ENCODE data around the gene CD164L2.

The CD164L2 gene

GRCh38 chr1:27341525-27342252, 41.4 kb downstream of the CD164L2 start, which contains the start of gene SYTL1 (continued):
- TF ChIP-seq WT1 (tag by site-specific recombination; IDR thresholded peaks at IDR 0.05) = no peak
- peak; percentile 70 for TF ChIP-seq ZNF449 (tag by site-specific recombination; IDR thresholded peaks at IDR 0.05)
- TF ChIP-seq MEIS1 (CRISPR knock-in tag; IDR thresholded peaks at IDR 0.05; ENCODE audit: borderline replicate concordance) = no peak
- TF ChIP-seq ZSCAN18 (tag by site-specific recombination; IDR thresholded peaks at IDR 0.05) = no peak
- TF ChIP-seq ZBTB7A (tag by site-specific recombination; IDR thresholded peaks at IDR 0.05; ENCODE audit: low read depth) = peak; percentile 89
- TF ChIP-seq ZNF169 (tag by site-specific recombination; IDR thresholded peaks at IDR 0.05) = no peak
- TF ChIP-seq ZBTB44 (tag by site-specific recombination; IDR thresholded peaks at IDR 0.05) = no peak; the same call in 1 of the 2 replicates
- peak; percentile 81 for TF ChIP-seq ZNF335 (tag by site-specific recombination; conservative IDR thresholded peaks at IDR 0.05)
- TF ChIP-seq ZNF174 (tag by site-specific recombination; IDR thresholded peaks at IDR 0.05) = no peak
- TF ChIP-seq ZNF561 (tag by site-specific recombination; IDR thresholded peaks at IDR 0.05; ENCODE audit: borderline replicate concordance) = peak; percentile 93
- TF ChIP-seq OSR2 (tag by site-specific recombination; IDR thresholded peaks at IDR 0.05) = no peak
- no peak for TF ChIP-seq ZNF558 (tag by site-specific recombination; IDR thresholded peaks at IDR 0.05)
- TF ChIP-seq ZNF571 (tag by site-specific recombination; IDR thresholded peaks at IDR 0.05) = no peak
- TF ChIP-seq ZNF391 (tag by site-specific recombination; IDR thresholded peaks at IDR 0.05; ENCODE audit: borderline replicate concordance, low read depth) = peak; percentile 53; the same call in 1 of the 2 replicates
- no peak for TF ChIP-seq BCL6B (tag by site-specific recombination; IDR thresholded peaks at IDR 0.05)
- no peak for TF ChIP-seq ELK4 (IDR thresholded peaks at IDR 0.05; ENCODE audit: borderline replicate concordance, low read depth, low read length)
- no peak for TF ChIP-seq ZNF776 (tag by site-specific recombination; IDR thresholded peaks at IDR 0.05; ENCODE audit: borderline replicate concordance)
- TF ChIP-seq ZNF324 (tag by site-specific recombination; IDR thresholded peaks at IDR 0.05) = peak; percentile 57; the same call in 1 of the 2 replicates
- TF ChIP-seq ZEB2 (tag by site-specific recombination; IDR thresholded peaks at IDR 0.05) = peak; percentile 78
- peak; percentile 91 for TF ChIP-seq PATZ1 (tag by site-specific recombination; IDR thresholded peaks at IDR 0.05)
- TF ChIP-seq YY2 (tag by site-specific recombination; IDR thresholded peaks at IDR 0.05) = no peak
- no peak for TF ChIP-seq BCL11B (tag by site-specific recombination; IDR thresholded peaks at IDR 0.05; ENCODE audit: low read depth)
- TF ChIP-seq ZNF133 (tag by site-specific recombination; IDR thresholded peaks at IDR 0.05) = no peak
- TF ChIP-seq OVOL3 (tag by site-specific recombination; IDR thresholded peaks at IDR 0.05) = no peak
- no peak for TF ChIP-seq ZNF433 (tag by site-specific recombination; IDR thresholded peaks at IDR 0.05; ENCODE audit: low read depth)
- TF ChIP-seq REST (tag by site-specific recombination; IDR thresholded peaks at IDR 0.05) = no peak

All from HEK293 (cell line).